ENCODE measurements around the gene CHST14.

Gene CHST14

GRCh38 chr15:40470423-40471104, at the start of gene CHST14:
TSS of gene CHST14 (plus strand) at chr15:40470984. CDS start at chr15:40471214, 230 bp downstream.
- no peak for DNase-seq (ENCODE audit: low spot score)
- no peak for TF ChIP-seq CTCF (IDR thresholded peaks at IDR 0.05)

GRCh38 chr15:40421246-40422157, 49.3 kb upstream of the CHST14 start:
- H3K27ac ChIP-seq = peak overlapping the region in 1 of 2 donors; percentile 18
- H3K4me3 ChIP-seq = peak overlapping the region; percentile 27

More at GRCh38 chr15:40470423-40471104, at the start of gene CHST14:
- peak within 1 kb of the TSS; percentile 91 for H3K4me3 ChIP-seq
- peak within 1 kb of the TSS; percentile 87 to 96 for H3K27ac ChIP-seq

GRCh38 chr15:40424483-40425115, 46.2 kb upstream of the CHST14 start:
- no peak overlapping the region for H3K27ac ChIP-seq

More at GRCh38 chr15:40421246-40422157, 49.3 kb upstream of the CHST14 start:
- TF ChIP-seq CTCF (IDR thresholded peaks at IDR 0.05) = peak; percentile 91
- DNase-seq (ENCODE audit: low spot score) = no peak

GRCh38 chr15:40425681-40426080, 45.1 kb upstream of the CHST14 start:
- DNase-seq (ENCODE audit: low spot score) = no peak
- no peak for TF ChIP-seq CTCF (IDR thresholded peaks at IDR 0.05)
- Histone ChIP-seq H3K27ac (no peak overlapping the region), H3K4me3 (no peak overlapping the region)

More at GRCh38 chr15:40424483-40425115, 46.2 kb upstream of the CHST14 start:
- no peak overlapping the region for H3K4me3 ChIP-seq
- no peak for TF ChIP-seq CTCF (IDR thresholded peaks at IDR 0.05)
- no peak for DNase-seq (ENCODE audit: low spot score)

GRCh38 chr15:40427188-40427587, 43.6 kb upstream of the CHST14 start:
- H3K27ac ChIP-seq = no peak overlapping the region
- DNase-seq (ENCODE audit: low spot score) = no peak
- TF ChIP-seq CTCF (IDR thresholded peaks at IDR 0.05) = no peak
- no peak overlapping the region for H3K4me3 ChIP-seq

GRCh38 chr15:40428185-40428584, 42.6 kb upstream of the CHST14 start:
- DNase-seq (ENCODE audit: low spot score) = no peak
- H3K27ac ChIP-seq = no peak overlapping the region
- H3K4me3 ChIP-seq = no peak overlapping the region
- no peak for TF ChIP-seq CTCF (IDR thresholded peaks at IDR 0.05)
